Activated T-cell treated with anti-CD3 and anti-CD28 coated beads, Interleukin-2, amount 50 U/mL, for 4 hours (primary cell): ENCODE data around the gene CAMK2B. TPM values are rescaled to one million over a fixed set of nuclear protein-coding genes. Genes with fewer than 3 reads are reported as not detected.

Source experiments
- ATAC-seq, 2 donors: fragments of 200-7000 bp; cut with Tn5 transposase; one replicate each; pipeline ENCODE4 v1.10.0; 2021
- DNase-seq: peaks from one replicate; pipeline ENCODE4 v3.0.0-alpha.2; 2020
- H3K27me3 Mint-ChIP-seq: one replicate; pipeline ENCODE4 v1.8.0; 2021; ENCODE audit warnings: low read depth, mixed read lengths
- H3K36me3 Mint-ChIP-seq: one replicate; pipeline ENCODE4 v1.8.0; 2022; ENCODE audit warnings: mixed read lengths; ENCODE audit not compliant: insufficient read depth
- H3K4me1 Mint-ChIP-seq: one replicate; pipeline ENCODE4 v1.8.0; 2021; ENCODE audit warnings: low read depth, mixed read lengths
- H3K4me3 Mint-ChIP-seq: one replicate; pipeline ENCODE4 v1.8.0; 2021; ENCODE audit warnings: mild to moderate bottlenecking, moderate library complexity, mixed read lengths
- H3K9me3 Mint-ChIP-seq: one replicate; pipeline ENCODE4 v1.8.0; 2021; ENCODE audit warnings: mixed read lengths
- total RNA-seq, 3 donors: library from RNA; stranded (reverse); gene quantifications; one replicate each; pipeline ENCODE4 v1.2.1, GENCODE V29; 2021

The CAMK2B gene
- total RNA-seq, 3 donors from 2014 or later, result 0.33 to 1.8 (median 1.6) TPM

- ATAC-seq, result no peak
- no peak overlapping the region for H3K4me3 Mint-ChIP-seq
These were observed 66.4 kb downstream of the CAMK2B start for GRCh38 chr7:44258865-44259546.

GRCh38 chr7:44258423-44258760 is 67.0 kb downstream of the CAMK2B start:
- H3K27me3 Mint-ChIP-seq, result no peaks in the 10 kb centered on the region
- peak; percentile 15 for ATAC-seq

More at GRCh38 chr7:44258865-44259546, 66.4 kb downstream of the CAMK2B start:
- peaks cover 32% of the 10 kb centered on the region for H3K4me1 Mint-ChIP-seq
- no peaks in the 10 kb centered on the region for H3K9me3 Mint-ChIP-seq
- no peaks in the 10 kb centered on the region for H3K27me3 Mint-ChIP-seq
- no peaks in the 10 kb centered on the region for H3K36me3 Mint-ChIP-seq
- DNase-seq, result no peak

GRCh38 chr7:44257618-44258422 is 67.6 kb downstream of the CAMK2B start:
- ATAC-seq, result peak; percentile 94 to 95
- Mint-ChIP-seq H3K4me3 (peak overlapping the region; percentile 61), H3K9me3 (no peaks in the 10 kb centered on the region), H3K27me3 (no peaks in the 10 kb centered on the region), H3K4me1 (peaks cover 32% of the 10 kb centered on the region), H3K36me3 (no peaks in the 10 kb centered on the region)
- DNase-seq, result peak; percentile 64

More at GRCh38 chr7:44258423-44258760, 67.0 kb downstream of the CAMK2B start:
- no peaks in the 10 kb centered on the region for H3K36me3 Mint-ChIP-seq
- peak; percentile 9 for DNase-seq
- H3K4me3 Mint-ChIP-seq, result peak overlapping the region; percentile 61
- H3K9me3 Mint-ChIP-seq, result no peaks in the 10 kb centered on the region
- H3K4me1 Mint-ChIP-seq, result peaks cover 32% of the 10 kb centered on the region

- ATAC-seq (no peak), DNase-seq (no peak)
- Mint-ChIP-seq H3K4me1 (peaks cover 32% of the 10 kb centered on the region), H3K27me3 (no peaks in the 10 kb centered on the region), H3K9me3 (no peaks in the 10 kb centered on the region), H3K36me3 (no peaks in the 10 kb centered on the region), H3K4me3 (no peak overlapping the region)
These were observed 68.2 kb downstream of the CAMK2B start for GRCh38 chr7:44257213-44257612.

- Mint-ChIP-seq H3K4me3 (no peak overlapping the region), H3K36me3 (no peaks in the 10 kb centered on the region), H3K9me3 (no peaks in the 10 kb centered on the region), H3K27me3 (no peaks in the 10 kb centered on the region), H3K4me1 (peaks cover 32% of the 10 kb centered on the region)
- no peak for ATAC-seq
- no peak for DNase-seq
These were observed 68.9 kb downstream of the CAMK2B start for GRCh38 chr7:44256459-44256858.

- no peak for ATAC-seq
- H3K36me3 Mint-ChIP-seq, result no peaks in the 10 kb centered on the region
- H3K4me3 Mint-ChIP-seq, result no peak overlapping the region
These were observed 73.5 kb downstream of the CAMK2B start for GRCh38 chr7:44251881-44252280.

GRCh38 chr7:44251269-44251668 is 74.1 kb downstream of the CAMK2B start:
- ATAC-seq (no peak), DNase-seq (no peak)
- H3K4me3 Mint-ChIP-seq, result no peak overlapping the region

More at GRCh38 chr7:44251881-44252280, 73.5 kb downstream of the CAMK2B start:
- H3K4me1 Mint-ChIP-seq, result peaks cover 2% of the 10 kb centered on the region
- no peak for DNase-seq
- no peaks in the 10 kb centered on the region for H3K9me3 Mint-ChIP-seq
- H3K27me3 Mint-ChIP-seq, result no peaks in the 10 kb centered on the region

GRCh38 chr7:44249639-44250234 is 75.7 kb downstream of the CAMK2B start:
- no peaks in the 10 kb centered on the region for H3K4me1 Mint-ChIP-seq
- no peaks in the 10 kb centered on the region for H3K27me3 Mint-ChIP-seq
- ATAC-seq, result no peak
- no peaks in the 10 kb centered on the region for H3K9me3 Mint-ChIP-seq
- H3K36me3 Mint-ChIP-seq, result no peaks in the 10 kb centered on the region
- no peak for DNase-seq
- no peak overlapping the region for H3K4me3 Mint-ChIP-seq

More at GRCh38 chr7:44251269-44251668, 74.1 kb downstream of the CAMK2B start:
- Mint-ChIP-seq H3K9me3 (no peaks in the 10 kb centered on the region), H3K27me3 (no peaks in the 10 kb centered on the region), H3K36me3 (no peaks in the 10 kb centered on the region), H3K4me1 (peaks cover 2% of the 10 kb centered on the region)

- Mint-ChIP-seq H3K27me3 (no peaks in the 10 kb centered on the region), H3K9me3 (no peaks in the 10 kb centered on the region), H3K4me1 (no peaks in the 10 kb centered on the region), H3K36me3 (no peaks in the 10 kb centered on the region), H3K4me3 (no peak overlapping the region)
- ATAC-seq (no peak), DNase-seq (no peak)
These were observed 77.3 kb downstream of the CAMK2B start for GRCh38 chr7:44247868-44248651.

- DNase-seq, result no peak
- Mint-ChIP-seq H3K27me3 (no peaks in the 10 kb centered on the region), H3K4me3 (no peak overlapping the region), H3K36me3 (no peaks in the 10 kb centered on the region), H3K9me3 (no peaks in the 10 kb centered on the region), H3K4me1 (no peaks in the 10 kb centered on the region)
- ATAC-seq, result no peak
These were observed 78.8 kb downstream of the CAMK2B start for GRCh38 chr7:44246396-44247113.

GRCh38 chr7:44244282-44244681 is 81.1 kb downstream of the CAMK2B start:
- DNase-seq (peak; percentile 21), ATAC-seq (peak in 1 of 2 donors; percentile 33)
- Mint-ChIP-seq H3K27me3 (no peaks in the 10 kb centered on the region), H3K9me3 (no peaks in the 10 kb centered on the region), H3K4me3 (no peak overlapping the region), H3K4me1 (no peaks in the 10 kb centered on the region), H3K36me3 (no peaks in the 10 kb centered on the region)

GRCh38 chr7:44242091-44242490 is 83.3 kb downstream of the CAMK2B start:
- no peaks in the 10 kb centered on the region for H3K9me3 Mint-ChIP-seq
- no peaks in the 10 kb centered on the region for H3K36me3 Mint-ChIP-seq
- no peak overlapping the region for H3K4me3 Mint-ChIP-seq
- ATAC-seq (no peak), DNase-seq (no peak)
- no peaks in the 10 kb centered on the region for H3K4me1 Mint-ChIP-seq
- no peaks in the 10 kb centered on the region for H3K27me3 Mint-ChIP-seq

- Mint-ChIP-seq H3K9me3 (no peaks in the 10 kb centered on the region), H3K4me1 (no peaks in the 10 kb centered on the region), H3K36me3 (no peaks in the 10 kb centered on the region), H3K27me3 (no peaks in the 10 kb centered on the region), H3K4me3 (no peak overlapping the region)
- peak; percentile 86 to 89 for ATAC-seq
- DNase-seq, result peak; percentile 51
These were observed 84.3 kb downstream of the CAMK2B start for GRCh38 chr7:44240983-44241510.
